Measurements from ENCODE around the gene KRT32.

KRT32 gene

GRCh38 chr17:41466988-41467387, at the start of gene KRT32:
Gene KRT32 (minus strand): TSS chr17:41467386. CDS start chr17:41467325, 61 bp downstream.
- DNase-seq (ENCODE audit: low read depth), result no peak

DNA sequence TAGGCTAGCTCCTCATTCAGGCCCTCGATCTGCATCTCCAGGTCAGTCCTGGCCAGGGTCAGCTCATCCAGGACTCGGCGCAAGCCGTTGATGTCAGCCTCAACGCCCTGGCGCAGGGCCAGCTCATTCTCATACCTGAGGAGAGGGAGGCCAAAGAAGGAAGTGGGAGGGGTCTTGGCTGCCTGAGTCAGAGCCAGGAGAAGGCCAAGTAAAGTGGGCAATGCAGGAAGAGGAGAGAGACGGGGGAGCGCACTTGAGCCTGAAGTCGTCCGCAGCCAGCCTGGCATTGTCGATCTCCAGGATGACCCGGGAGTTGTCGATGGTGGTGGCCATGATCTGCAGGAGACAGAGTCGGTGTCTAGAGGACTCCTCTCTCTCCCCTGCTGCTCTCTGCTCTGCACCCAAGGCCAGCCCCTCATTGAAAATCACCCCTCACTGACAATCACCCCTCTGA, 49.7 kb upstream of the KRT32 start:
- no peak for DNase-seq (ENCODE audit: low read depth)

DNA sequence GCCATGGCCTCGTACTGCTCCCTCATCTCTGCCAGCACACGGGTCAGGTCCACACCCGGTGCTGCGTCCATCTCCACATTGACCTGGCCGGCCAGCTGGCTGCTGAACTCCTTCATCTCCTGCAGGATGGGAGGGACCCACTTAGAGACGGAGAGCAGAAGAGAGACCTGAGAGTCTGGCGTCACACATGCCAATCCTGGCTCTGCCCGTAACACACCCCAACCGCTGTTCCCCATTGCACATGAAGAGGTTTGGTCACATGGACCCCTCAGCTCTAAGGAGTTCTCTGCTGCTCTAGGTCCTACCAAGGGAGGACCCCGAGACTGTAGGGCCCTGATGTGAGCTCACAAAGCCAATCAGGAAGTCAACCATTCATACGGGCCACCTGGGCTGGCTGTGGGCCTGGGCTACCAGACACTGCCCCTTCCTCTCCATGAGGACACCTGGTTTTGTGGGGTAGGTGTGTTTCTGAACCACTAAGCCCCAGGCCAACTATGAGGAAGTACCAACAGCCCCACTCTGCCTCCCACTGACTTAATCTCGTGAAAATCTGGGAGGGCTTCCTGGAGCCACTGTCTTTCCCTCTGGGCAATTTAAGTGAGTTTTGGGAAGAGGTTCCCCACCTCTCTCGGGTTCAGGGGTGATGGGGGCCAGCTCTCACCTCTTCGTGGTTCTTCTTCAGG, 49.1 kb upstream of the KRT32 start:
- no peak for DNase-seq (ENCODE audit: low read depth)

GRCh38 chr17:41513168-41513547, 46.0 kb upstream of the KRT32 start:
- no peak for DNase-seq (ENCODE audit: low read depth)

DNA sequence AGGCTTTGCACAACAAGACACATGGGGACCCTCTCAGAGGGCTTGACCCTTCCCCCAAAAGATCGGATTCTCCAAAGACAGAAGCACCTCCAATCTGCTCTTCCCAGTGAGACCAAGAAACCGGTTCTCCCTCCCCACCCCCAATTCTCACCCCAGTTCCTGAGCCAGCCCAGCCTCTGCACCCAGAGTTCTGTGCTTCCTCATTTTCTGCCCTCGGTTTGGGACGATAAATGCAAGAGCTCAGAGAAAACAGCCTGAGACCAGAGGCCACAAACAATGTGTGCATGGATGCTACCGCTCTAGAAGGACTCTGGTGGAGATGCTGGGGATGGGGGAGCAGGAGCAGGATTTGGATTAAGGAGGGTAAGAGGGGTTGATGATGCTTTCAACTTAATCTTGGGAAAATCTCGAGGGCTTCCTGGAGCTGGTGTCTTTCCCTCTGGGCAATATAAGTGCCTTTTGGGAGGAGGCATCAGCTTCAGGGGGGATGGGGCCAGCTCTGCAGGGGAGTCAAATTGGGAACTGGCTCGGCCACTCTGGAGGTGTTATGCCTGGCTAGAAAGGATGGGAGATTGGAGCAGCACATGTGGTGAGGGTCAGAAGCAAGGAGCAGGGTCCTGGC, 45.5 kb upstream of the KRT32 start:
- DNase-seq (ENCODE audit: low read depth), result no peak

GRCh38 chr17:41511716-41512115, 44.5 kb upstream of the KRT32 start:
- no peak for DNase-seq (ENCODE audit: low read depth)

DNA sequence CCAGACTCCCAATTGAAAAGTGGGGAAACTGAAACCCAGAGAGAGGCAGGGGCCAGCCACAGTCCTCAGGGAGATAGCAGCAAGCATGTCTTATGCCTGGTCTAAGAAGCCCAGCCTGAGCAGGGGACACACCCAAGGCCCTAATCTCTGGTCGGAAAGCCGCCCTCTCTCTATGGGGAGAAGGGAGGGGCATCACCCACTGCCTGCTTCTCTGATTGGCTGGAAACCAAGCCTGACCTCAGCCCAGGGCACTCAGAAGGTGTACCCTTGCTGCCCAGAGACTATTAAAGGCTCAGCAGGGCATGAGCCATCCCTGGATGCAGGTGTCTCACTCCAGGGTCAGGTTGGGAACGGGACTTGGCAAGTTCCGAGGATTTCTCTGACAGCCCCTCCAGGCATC, 43.9 kb upstream of the KRT32 start:
- no peak for DNase-seq (ENCODE audit: low read depth)

- DNase-seq (ENCODE audit: low read depth), result no peak
These were observed 43.3 kb upstream of the KRT32 start for GRCh38 chr17:41510251-41511065.

DNA sequence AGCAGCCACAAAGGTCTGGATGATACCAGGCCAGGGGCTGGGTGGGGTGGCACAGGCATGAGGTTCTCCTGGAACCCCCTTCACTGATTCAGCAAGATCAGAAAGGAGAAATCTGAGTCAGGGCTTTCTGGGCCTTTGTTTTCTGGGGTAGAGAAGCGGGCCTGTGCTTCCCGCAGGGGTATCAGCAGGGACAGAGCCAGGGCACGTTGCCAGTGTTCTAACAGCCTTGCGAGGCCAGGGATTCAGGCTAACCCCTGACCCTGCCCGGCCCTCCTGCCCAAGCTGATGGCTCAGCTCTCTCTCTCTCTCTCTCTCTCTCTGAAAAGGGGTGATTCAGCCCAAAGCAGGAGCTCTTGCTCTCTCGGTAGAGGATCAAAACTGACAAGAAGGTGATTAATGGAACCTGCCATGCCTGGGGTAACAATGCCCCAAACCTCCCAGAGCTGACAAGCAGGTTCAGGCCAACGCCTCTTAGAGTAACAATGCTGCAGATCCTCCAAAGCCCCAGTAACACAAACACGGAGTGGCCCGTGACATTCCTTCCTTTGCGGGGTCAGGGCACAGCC, 40.2 kb upstream of the KRT32 start:
- no peak for DNase-seq (ENCODE audit: low read depth)

DNA sequence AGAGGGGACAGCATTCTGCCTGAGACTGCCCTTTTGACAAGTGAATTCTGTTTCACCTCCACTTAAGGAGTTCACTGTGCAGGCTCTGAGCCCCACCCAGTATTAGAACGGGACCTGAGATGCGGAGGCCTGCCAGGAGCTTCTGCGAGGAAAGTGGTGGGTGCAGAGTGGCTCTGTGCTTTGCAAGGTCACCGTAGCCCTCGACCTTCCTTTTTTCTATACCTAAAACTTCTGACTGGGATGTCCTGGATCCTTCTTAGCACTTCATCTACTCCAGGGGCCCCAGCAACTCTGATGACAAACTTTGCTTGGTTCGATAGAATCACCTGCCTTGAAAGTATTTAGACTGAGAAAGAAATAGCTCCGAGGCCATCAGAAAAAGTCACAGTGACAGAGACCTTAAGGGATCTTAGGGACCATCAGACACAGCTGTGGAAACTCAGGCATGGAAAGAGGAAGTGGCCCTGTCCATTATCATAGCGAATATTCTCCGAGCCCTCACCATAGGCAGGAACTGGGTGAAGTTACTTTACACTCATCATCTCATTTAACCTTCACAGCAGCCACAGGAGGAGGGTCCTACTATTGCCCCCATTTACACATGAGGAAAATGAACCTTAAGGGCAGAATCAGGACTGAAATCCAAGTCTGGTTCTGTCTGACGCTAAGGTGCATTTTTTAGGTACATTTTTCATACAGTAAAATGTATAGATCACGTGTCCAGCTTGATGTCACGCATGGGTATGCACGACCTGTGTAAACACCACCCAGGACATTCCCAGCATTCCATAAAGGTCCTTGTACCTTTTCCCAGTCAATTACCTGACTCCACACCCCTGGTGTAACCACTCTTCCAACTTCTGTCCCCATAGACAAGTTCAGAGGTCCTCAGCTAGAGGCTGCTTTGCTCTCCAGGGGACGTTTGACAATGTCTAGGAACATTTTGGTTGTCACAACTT, 38.9 kb upstream of the KRT32 start:
- DNase-seq (ENCODE audit: low read depth), result no peak

DNA sequence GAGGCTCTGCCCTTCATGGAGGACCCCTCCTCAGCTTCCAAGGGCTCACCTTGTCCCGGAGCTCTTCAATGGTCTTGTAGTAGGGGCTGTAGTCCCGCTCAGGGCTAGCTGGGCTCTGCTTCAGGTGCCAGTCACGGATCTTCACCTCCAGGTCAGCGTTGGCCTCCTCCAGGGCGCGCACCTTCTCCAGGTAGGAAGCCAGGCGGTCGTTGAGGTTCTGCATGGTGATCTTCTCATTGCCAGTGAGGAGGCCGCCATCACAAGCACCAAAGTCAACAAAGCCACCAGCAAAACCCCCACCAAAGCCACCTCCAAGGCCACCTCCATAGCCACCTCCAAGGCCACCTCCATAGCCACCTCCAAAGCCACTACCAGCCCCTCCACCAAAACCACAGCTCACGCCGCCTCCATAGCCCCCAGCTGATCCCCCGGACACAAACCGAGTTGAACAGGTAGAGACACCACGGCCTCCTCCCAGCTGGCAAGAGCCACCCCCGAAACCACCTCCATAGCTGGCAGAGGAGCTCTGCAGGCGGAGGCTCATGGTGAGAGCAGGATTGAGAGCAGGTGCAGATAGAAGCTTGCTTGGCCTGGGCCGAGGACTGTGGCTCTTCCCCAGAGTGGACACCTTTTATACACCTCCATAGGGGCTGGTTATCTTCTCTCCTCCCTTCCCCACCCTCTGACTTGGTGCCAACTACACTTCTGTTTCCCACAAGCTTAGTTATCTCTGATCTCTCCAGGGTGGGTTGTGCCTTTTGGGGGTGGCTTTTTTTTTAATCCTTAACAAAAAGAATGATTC, 38.0 kb upstream of the KRT32 start, which contains the start of gene KRT13:
Gene KRT13, minus strand, starts transcription at position 606 of the 802 bp plus-strand sequence. Its CDS starts 62 bp downstream, at position 544.
- DNase-seq (ENCODE audit: low read depth), result no peak

- DNase-seq (ENCODE audit: low read depth), result no peak
These were observed 37.2 kb upstream of the KRT32 start for GRCh38 chr17:41504246-41504977.

DNA sequence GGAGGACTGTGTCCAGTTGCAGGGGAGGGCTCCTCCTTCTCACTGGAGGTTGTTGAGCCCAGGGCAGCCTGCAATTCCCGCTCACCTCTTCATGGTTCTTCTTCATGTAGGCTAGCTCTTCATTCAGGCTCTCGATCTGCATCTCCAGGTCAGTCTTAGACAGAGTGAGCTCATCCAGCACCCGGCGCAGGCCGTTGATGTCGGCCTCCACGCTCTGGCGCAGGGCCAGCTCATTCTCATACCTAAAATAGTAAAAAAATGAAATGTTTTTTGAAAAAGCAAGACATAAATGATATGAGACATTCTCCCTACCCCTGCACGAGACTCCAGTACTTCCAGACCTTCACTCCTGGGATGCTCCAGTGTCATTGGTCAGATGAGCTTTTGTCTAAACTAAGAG, 36.0 kb upstream of the KRT32 start:
- no peak for DNase-seq (ENCODE audit: low read depth)

- peak; percentile 70 for DNase-seq (ENCODE audit: low read depth)
These were observed 33.1 kb upstream of the KRT32 start for GRCh38 chr17:41500131-41500911.

- DNase-seq (ENCODE audit: low read depth), result no peak
These were observed 32.5 kb upstream of the KRT32 start for GRCh38 chr17:41499714-41500113.

DNA sequence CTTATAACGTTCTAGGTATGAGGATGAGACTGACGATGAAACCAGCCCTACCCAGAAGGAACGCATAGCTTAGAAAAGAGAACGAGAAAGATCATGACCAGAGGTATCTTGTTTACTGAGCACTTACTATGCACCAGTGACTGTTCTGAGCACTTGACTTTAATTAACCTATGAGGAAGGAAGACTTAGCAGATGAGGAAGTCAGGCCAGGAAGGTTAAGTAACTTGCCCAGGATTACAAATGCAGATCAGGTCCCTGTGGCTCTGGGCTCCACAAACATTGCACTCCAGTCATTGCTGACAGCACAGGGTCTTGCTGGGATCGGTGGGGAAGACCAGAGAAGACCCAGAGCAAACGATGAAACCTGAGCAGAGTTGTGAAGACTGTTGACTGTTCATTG, 31.1 kb upstream of the KRT32 start:
- DNase-seq (ENCODE audit: low read depth), result no peak

- peak; percentile 38 for DNase-seq (ENCODE audit: low read depth)
These were observed 29.8 kb upstream of the KRT32 start for GRCh38 chr17:41496803-41497484.

DNA sequence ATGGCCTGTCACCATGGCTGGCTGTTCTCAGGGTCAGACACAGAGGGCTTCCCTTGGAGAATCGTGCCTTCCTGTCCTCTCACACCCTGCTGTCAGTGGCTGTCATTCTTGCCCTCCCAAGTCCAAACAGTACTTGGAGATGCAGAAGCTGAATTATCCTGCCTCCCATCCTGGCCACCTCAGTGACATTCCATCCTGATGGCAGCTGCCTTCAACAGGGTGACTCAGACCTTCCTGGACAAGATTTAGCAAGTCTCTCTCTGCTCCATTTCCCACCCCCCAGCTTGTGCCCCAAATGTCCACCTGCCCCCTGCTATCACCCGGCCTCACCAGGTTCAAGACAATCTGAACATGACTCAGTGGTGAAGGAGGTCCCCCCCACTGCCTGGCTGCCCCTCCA, 27.3 kb upstream of the KRT32 start:
- peak; percentile 25 for DNase-seq (ENCODE audit: low read depth)

Measured in HS-5 (cell line).